ENCODE data around the gene C2orf42.

C2orf42 gene

GRCh38 chr2:70128005-70128404 lies 62.8 kb downstream of the C2orf42 start:
- Histone ChIP-seq H3K27me3 (ENCODE audit: insufficient read depth, low read depth) (no peaks in the 10 kb centered on the region), H3K36me3 (ENCODE audit: insufficient read depth) (no peaks in the 10 kb centered on the region), H3K9ac (no peak overlapping the region), H3K4me2 (peak overlapping the region; percentile 12; the same call in 1 of the 2 replicates), H4K20me1 (ENCODE audit: insufficient read depth) (no peaks in the 10 kb centered on the region), H3K4me1 (ENCODE audit: low read depth, poor library complexity, severe bottlenecking) (peaks cover 62% of the 10 kb centered on the region), H3K79me2 (ENCODE audit: insufficient read depth, low read depth) (no peaks in the 10 kb centered on the region), H3K27ac (0 out of 2 replicates have a peak overlapping the region, but pooled peaks have one; percentile 1), H2AFZ (ENCODE audit: low read depth) (peak overlapping the region; percentile 12; the same call in 1 of the 2 replicates), H3K4me3 (IDR thresholded peaks at IDR 0.05; ENCODE audit: insufficient read depth, low read depth, low read length) (no peak overlapping the region)
- TF ChIP-seq CTCF (conservative IDR thresholded peaks at IDR 0.05; ENCODE audit: low read depth, low read length) = no peak

GRCh38 chr2:70126413-70126812 lies 64.4 kb downstream of the C2orf42 start:
- H3K4me1 ChIP-seq (ENCODE audit: low read depth, poor library complexity, severe bottlenecking) = peaks cover 48% of the 10 kb centered on the region
- H3K9ac ChIP-seq = peak overlapping the region; percentile 99; the same call in 1 of the 2 replicates
- H2AFZ ChIP-seq (ENCODE audit: low read depth) = peak overlapping the region; percentile 30; the same call in 1 of the 2 replicates
- no peaks in the 10 kb centered on the region for H3K79me2 ChIP-seq (ENCODE audit: insufficient read depth, low read depth)
- H3K4me3 ChIP-seq (IDR thresholded peaks at IDR 0.05; ENCODE audit: insufficient read depth, low read depth, low read length) = no peak overlapping the region
- no peaks in the 10 kb centered on the region for H4K20me1 ChIP-seq (ENCODE audit: insufficient read depth)
- peak overlapping the region; percentile 4; the same call in 1 of the 2 replicates for H3K27ac ChIP-seq
- TF ChIP-seq CTCF (conservative IDR thresholded peaks at IDR 0.05; ENCODE audit: low read depth, low read length) = no peak
- peak overlapping the region; percentile 79 for H3K4me2 ChIP-seq
- H3K27me3 ChIP-seq (ENCODE audit: insufficient read depth, low read depth) = no peaks in the 10 kb centered on the region
- no peaks in the 10 kb centered on the region for H3K36me3 ChIP-seq (ENCODE audit: insufficient read depth)

GRCh38 chr2:70125498-70125898 lies 65.3 kb downstream of the C2orf42 start:
- TF ChIP-seq CTCF (conservative IDR thresholded peaks at IDR 0.05; ENCODE audit: low read depth, low read length) = 0 out of 2 replicates have a peak, but pooled peaks have one; percentile 16
- Histone ChIP-seq H3K27me3 (ENCODE audit: insufficient read depth, low read depth) (no peaks in the 10 kb centered on the region), H3K4me1 (ENCODE audit: low read depth, poor library complexity, severe bottlenecking) (peaks cover 45% of the 10 kb centered on the region), H3K4me2 (peak overlapping the region; percentile 79), H4K20me1 (ENCODE audit: insufficient read depth) (no peaks in the 10 kb centered on the region), H3K36me3 (ENCODE audit: insufficient read depth) (no peaks in the 10 kb centered on the region), H2AFZ (ENCODE audit: low read depth) (peak overlapping the region; percentile 93), H3K27ac (peak overlapping the region; percentile 94), H3K79me2 (ENCODE audit: insufficient read depth, low read depth) (no peaks in the 10 kb centered on the region), H3K4me3 (IDR thresholded peaks at IDR 0.05; ENCODE audit: insufficient read depth, low read depth, low read length) (no peak overlapping the region), H3K9ac (peak overlapping the region; percentile 99)

GRCh38 chr2:70124983-70125480 lies 65.8 kb downstream of the C2orf42 start:
- TF ChIP-seq CTCF (conservative IDR thresholded peaks at IDR 0.05; ENCODE audit: low read depth, low read length) = no peak
- peak overlapping the region; percentile 99 for H3K9ac ChIP-seq

More at GRCh38 chr2:70124983-70125480, 65.8 kb downstream of the C2orf42 start:
- no peak overlapping the region for H3K4me3 ChIP-seq (IDR thresholded peaks at IDR 0.05; ENCODE audit: insufficient read depth, low read depth, low read length)
- peaks cover 45% of the 10 kb centered on the region for H3K4me1 ChIP-seq (ENCODE audit: low read depth, poor library complexity, severe bottlenecking)
- H3K36me3 ChIP-seq (ENCODE audit: insufficient read depth) = no peaks in the 10 kb centered on the region
- H3K27ac ChIP-seq = peak overlapping the region; percentile 94
- peak overlapping the region; percentile 79 for H3K4me2 ChIP-seq
- H3K79me2 ChIP-seq (ENCODE audit: insufficient read depth, low read depth) = no peaks in the 10 kb centered on the region
- no peaks in the 10 kb centered on the region for H3K27me3 ChIP-seq (ENCODE audit: insufficient read depth, low read depth)
- H4K20me1 ChIP-seq (ENCODE audit: insufficient read depth) = no peaks in the 10 kb centered on the region
- H2AFZ ChIP-seq (ENCODE audit: low read depth) = peak overlapping the region; percentile 93

Measured in KMS-11 (cell line).